Tibial nerve (tissue), 4 donors: ENCODE measurements around the gene ASCL1. TPM values are rescaled to one million over a fixed set of nuclear protein-coding genes. Genes with fewer than 3 reads are reported as not detected.
A peak's percentile ranks its signal among the peaks of the same experiment; 100 is the strongest.

Experiments used
- DNase-seq, 2 donors: peaks; one replicate each; pipeline ENCODE4 v3.0.0-alpha.2; 2019; ENCODE audit warnings: low spot score in 2 of 2
- H3K27ac ChIP-seq, 4 donors: fragments of 200-600 bp; sonication (generic) in 3 of 4; one replicate each; pipeline ENCODE4 v1.5.1; 2017 to 2019; ENCODE audit warnings: mild to moderate bottlenecking in 1 of 4
- H3K27me3 ChIP-seq, 2 donors: fragments of 200-600 bp; sonication (generic) in 1 of 2; one replicate each; pipeline versions ENCODE4 v1.5.1 to v1.6.0; 2017 to 2019
- H3K36me3 ChIP-seq, 3 donors: fragments of 200-600 bp; sonication (generic); one replicate each; pipeline ENCODE4 v1.5.1; 2018 to 2019
- H3K4me1 ChIP-seq, 4 donors: fragments of 200-600 bp; sonication (generic) in 3 of 4; one replicate each; pipeline ENCODE4 v1.5.1; 2017 to 2019
- H3K4me3 ChIP-seq, 4 donors: fragments of 200-600 bp; sonication (generic) in 3 of 4; one replicate each; pipeline ENCODE4 v1.5.1; 2017 to 2019; ENCODE audit warnings: mild to moderate bottlenecking in 1 of 4, moderate library complexity in 1 of 4
- H3K9me3 ChIP-seq, 4 donors: fragments of 200-600 bp; sonication (generic) in 3 of 4; one replicate each; pipeline ENCODE4 v1.5.1; 2017 to 2019
- CTCF ChIP-seq, 5 experiments: fragments of 200-600 bp in 3 of 5; fragments of 450-650 bp in 2 of 5; sonication (generic) in 3 of 5; IDR thresholded peaks; one replicate each; pipeline ENCODE4 v1.5.1; 2016 to 2019; ENCODE audit warnings: antibody characterized with exemption in 5 of 5, mild to moderate bottlenecking in 3 of 5, moderate library complexity in 2 of 5
- EP300 ChIP-seq, 2 donors: sonication (generic); formaldehyde crosslinking; IDR thresholded peaks; one replicate each; pipeline ENCODE4 v1.6.1; 2017; ENCODE audit warnings: antibody characterized with exemption in 2 of 2, mild to moderate bottlenecking in 1 of 2
- POLR2A ChIP-seq, 2 donors: fragments of 450-650 bp; IDR thresholded peaks; one replicate each; pipeline ENCODE4 v1.6.1; 2017; ENCODE audit warnings: antibody characterized with exemption in 2 of 2, mild to moderate bottlenecking in 2 of 2, moderate library complexity in 2 of 2
- WGBS, 2 donors: methylation state at CpG; one replicate each; pipeline ENCODE4 v1.1.5; 2018; 5-methylcytosine and 5-hydroxymethylcytosine counted together
- total RNA-seq, 4 donors: library from RNA; depleted of rRNA; stranded (reverse); fragments of >200 nt; gene quantifications; one replicate each; pipeline ENCODE4 v1.1.0, GENCODE V29; 2016

The ASCL1 gene
- total RNA-seq, result 1 to 10 TPM in 1 of 4 donors, not detected in 3; 1.6 TPM

DNA sequence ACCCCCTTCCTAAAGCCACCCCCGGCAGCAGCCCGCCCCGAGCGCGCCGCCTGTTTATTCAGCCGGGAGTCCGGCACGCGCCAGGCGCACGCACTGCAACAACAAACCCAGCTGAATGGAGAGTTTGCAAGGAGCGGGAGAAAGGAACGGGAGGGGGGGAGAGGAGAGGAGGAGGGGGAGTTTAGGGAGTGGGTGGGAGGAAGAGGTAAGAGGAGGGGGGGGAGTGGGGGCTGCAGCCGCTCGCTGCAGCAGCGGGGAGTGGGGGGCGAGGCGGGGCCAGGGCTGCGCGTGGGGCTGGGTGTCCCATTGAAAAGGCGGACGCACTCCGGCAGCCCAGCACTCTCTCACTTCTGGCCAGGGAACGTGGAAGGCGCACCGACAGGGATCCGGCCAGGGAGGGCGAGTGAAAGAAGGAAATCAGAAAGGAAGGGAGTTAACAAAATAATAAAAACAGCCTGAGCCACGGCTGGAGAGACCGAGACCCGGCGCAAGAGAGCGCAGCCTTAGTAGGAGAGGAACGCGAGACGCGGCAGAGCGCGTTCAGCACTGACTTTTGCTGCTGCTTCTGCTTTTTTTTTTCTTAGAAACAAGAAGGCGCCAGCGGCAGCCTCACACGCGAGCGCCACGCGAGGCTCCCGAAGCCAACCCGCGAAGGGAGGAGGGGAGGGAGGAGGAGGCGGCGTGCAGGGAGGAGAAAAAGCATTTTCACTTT, at the start of gene ASCL1:
TSS of gene ASCL1 (plus strand) at position 336 of the 712 bp plus-strand sequence. CDS start 571 bp downstream, outside the sequence.
- no peaks in the 10 kb centered on the region for H3K9me3 ChIP-seq
- TF ChIP-seq EP300 (IDR thresholded peaks at IDR 0.05) (no peak), POLR2A (IDR thresholded peaks at IDR 0.05) (no peak), CTCF (IDR thresholded peaks at IDR 0.05) (no peak)
- no peak within 1 kb of the TSS for H3K27ac ChIP-seq
- peaks cover 0 to 32% (median 6%) of the 10 kb centered on the region in 4 donors for H3K4me1 ChIP-seq
- H3K4me3 ChIP-seq, result peak within 1 kb of the TSS; percentile 31 to 53 (median 38)
- peaks cover 0 to 81% of the 10 kb centered on the region in 2 donors for H3K27me3 ChIP-seq
- WGBS, 2 donors, result 1% methylated on average over 50 to 52 of the region's 52 CpGs
- DNase-seq, result no peak
- no peaks in the 10 kb centered on the region for H3K36me3 ChIP-seq

DNA sequence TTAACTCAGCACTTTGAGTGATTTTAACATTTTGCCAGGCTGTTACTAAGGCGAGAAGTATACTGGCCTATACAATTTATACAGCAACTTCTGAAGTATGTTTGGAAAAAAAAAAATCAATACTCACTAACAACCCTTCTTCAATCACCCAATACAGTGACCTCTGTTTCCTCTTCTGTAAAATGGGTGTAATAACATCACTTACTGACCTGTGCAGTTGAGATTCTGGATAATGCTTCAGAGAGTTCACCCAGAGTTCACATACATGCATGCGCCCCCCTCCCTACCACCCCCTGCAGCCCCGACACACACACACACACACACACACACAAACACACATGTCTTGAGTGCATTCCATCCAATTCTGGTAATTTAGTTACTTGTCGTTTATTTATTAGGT, 49.6 kb upstream of the ASCL1 start:
- TF ChIP-seq EP300 (IDR thresholded peaks at IDR 0.05) (no peak), CTCF (IDR thresholded peaks at IDR 0.05) (no peak), POLR2A (IDR thresholded peaks at IDR 0.05) (no peak)
- Histone ChIP-seq H3K9me3 (no peaks in the 10 kb centered on the region), H3K4me3 (no peak overlapping the region), H3K36me3 (no peaks in the 10 kb centered on the region), H3K27me3 (no peaks in the 10 kb centered on the region), H3K27ac (no peak overlapping the region), H3K4me1 (no peaks in the 10 kb centered on the region)
- WGBS, 2 donors, result 76 to 78% methylated on average over 4 of the region's 4 CpGs
- DNase-seq, result no peak

- no peak for DNase-seq
- WGBS, 2 donors, result 91 to 92% methylated on average over 7 of the region's 7 CpGs
- peaks cover 0 to 5% (median 0%) of the 10 kb centered on the region in 4 donors for H3K4me1 ChIP-seq
- H3K27ac ChIP-seq, result no peak overlapping the region
- no peaks in the 10 kb centered on the region for H3K27me3 ChIP-seq
- TF ChIP-seq CTCF (IDR thresholded peaks at IDR 0.05), result no peak
- TF ChIP-seq POLR2A (IDR thresholded peaks at IDR 0.05), result no peak
- TF ChIP-seq EP300 (IDR thresholded peaks at IDR 0.05), result no peak
- no peaks in the 10 kb centered on the region for H3K36me3 ChIP-seq
- H3K4me3 ChIP-seq, result no peak overlapping the region
- no peaks in the 10 kb centered on the region for H3K9me3 ChIP-seq
Measured at GRCh38 chr12:102910137-102910536, 47.3 kb upstream of the ASCL1 start.

- Histone ChIP-seq H3K27me3 (no peaks in the 10 kb centered on the region), H3K4me1 (peaks cover 0 to 5% (median 0%) of the 10 kb centered on the region in 4 donors), H3K4me3 (no peak overlapping the region), H3K36me3 (no peaks in the 10 kb centered on the region), H3K9me3 (no peaks in the 10 kb centered on the region), H3K27ac (no peak overlapping the region)
- TF ChIP-seq CTCF (IDR thresholded peaks at IDR 0.05) (no peak), EP300 (IDR thresholded peaks at IDR 0.05) (no peak), POLR2A (IDR thresholded peaks at IDR 0.05) (no peak)
- no peak for DNase-seq
- 83 to 87% methylated on average over 4 of the region's 4 CpGs for WGBS, 2 donors
Measured at GRCh38 chr12:102910792-102911191, 46.7 kb upstream of the ASCL1 start.

DNA sequence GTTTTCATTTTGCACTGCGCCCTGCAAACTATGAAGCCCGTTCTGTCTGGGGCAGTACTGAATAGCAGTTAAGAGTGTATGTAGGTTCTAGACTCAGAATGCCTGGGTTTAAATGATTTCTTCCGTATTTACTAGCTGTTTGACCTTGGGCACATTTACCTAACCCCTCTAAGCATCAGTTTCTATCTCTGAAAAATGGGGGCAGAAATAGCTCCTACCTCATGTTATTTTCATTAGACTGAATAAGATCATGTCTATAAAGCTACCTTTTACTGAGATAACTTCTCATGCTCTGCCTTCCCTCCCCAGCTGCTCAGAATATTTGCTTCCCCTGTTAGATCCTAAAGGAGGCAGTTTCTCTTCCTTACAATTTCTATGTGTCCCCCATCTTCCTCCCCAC, 46.2 kb upstream of the ASCL1 start:
- Histone ChIP-seq H3K4me3 (no peak overlapping the region), H3K4me1 (peaks cover 0 to 5% (median 0%) of the 10 kb centered on the region in 4 donors), H3K9me3 (no peaks in the 10 kb centered on the region), H3K36me3 (no peaks in the 10 kb centered on the region), H3K27me3 (no peaks in the 10 kb centered on the region), H3K27ac (no peak overlapping the region)
- no peak for DNase-seq
- TF ChIP-seq CTCF (IDR thresholded peaks at IDR 0.05), result no peak
- TF ChIP-seq POLR2A (IDR thresholded peaks at IDR 0.05), result no peak
- TF ChIP-seq EP300 (IDR thresholded peaks at IDR 0.05), result no peak
- WGBS, 2 donors, result 71 to 87% methylated on average over 3 of the region's 3 CpGs
